H9 (cell line): ENCODE results near the gene PDPN. TPM values are rescaled to one million over a fixed set of nuclear protein-coding genes. Genes with fewer than 3 reads are reported as not detected.

Experiments used
- DNase-seq: peaks from one replicate; pipeline ENCODE4 v3.0.0-alpha.2; 2017
- H2AFZ ChIP-seq: one replicate; pipeline ENCODE4 v1.6.1; 2013; ENCODE audit warnings: mild to moderate bottlenecking, low read length, control low read depth, moderate library complexity
- H2AK5ac ChIP-seq: 2 replicates; pipeline ENCODE4 v1.6.1; 2013; ENCODE audit warnings: low read length, control low read depth, mixed read lengths; ENCODE audit not compliant: insufficient read length
- H2BK120ac ChIP-seq: one replicate; pipeline ENCODE4 v1.6.1; 2013; ENCODE audit warnings: low read depth, mild to moderate bottlenecking, low read length, control low read depth, inconsistent platforms; ENCODE audit not compliant: poor library complexity, severe bottlenecking
- H2BK12ac ChIP-seq: 2 replicates; pipeline ENCODE4 v1.6.1; 2013; ENCODE audit warnings: low read length, control low read depth, mixed read lengths, low read depth; ENCODE audit not compliant: insufficient read length
- H2BK15ac ChIP-seq: 2 replicates; pipeline ENCODE4 v1.6.1; 2013; ENCODE audit warnings: low read depth, low read length, control low read depth
- H2BK20ac ChIP-seq: one replicate; pipeline ENCODE4 v1.6.1; 2013; ENCODE audit warnings: low read depth, mild to moderate bottlenecking, low read length, control low read depth, inconsistent platforms; ENCODE audit not compliant: poor library complexity, severe bottlenecking
- H2BK5ac ChIP-seq: 2 replicates; pipeline ENCODE4 v1.6.1; 2013; ENCODE audit warnings: low read length, control low read depth, mixed read lengths; ENCODE audit not compliant: insufficient read length
- H3K14ac ChIP-seq: 2 replicates; pipeline ENCODE4 v1.6.1; 2013; ENCODE audit warnings: low read length, control low read depth; ENCODE audit not compliant: insufficient read depth
- H3K18ac ChIP-seq: 2 replicates; pipeline ENCODE4 v1.6.1; 2013; ENCODE audit warnings: low read depth, mild to moderate bottlenecking, mixed read lengths, low read length, control low read depth; ENCODE audit not compliant: insufficient read length
- H3K23ac ChIP-seq: 2 replicates; pipeline ENCODE4 v1.6.1; 2013; ENCODE audit warnings: low read length, control low read depth, mixed read lengths, low read depth; ENCODE audit not compliant: insufficient read length
- H3K23me2 ChIP-seq: 2 replicates; pipeline ENCODE4 v1.6.1; 2013; ENCODE audit warnings: low read depth, mild to moderate bottlenecking, mixed read lengths, low read length, control low read depth; ENCODE audit not compliant: insufficient read length, poor library complexity, severe bottlenecking
- H3K27ac ChIP-seq: 2 replicates; pipeline ENCODE4 v1.5.1; 2013; ENCODE audit warnings: low read length, control low read depth, mixed read lengths, low read depth; ENCODE audit not compliant: insufficient read length
- H3K27me3 ChIP-seq: 2 replicates; pipeline ENCODE4 v1.6.1; 2013; ENCODE audit warnings: low read length, control low read depth, inconsistent platforms; ENCODE audit not compliant: insufficient read depth
- H3K4ac ChIP-seq: 2 replicates; pipeline ENCODE4 v1.6.1; 2013; ENCODE audit warnings: low read depth, mild to moderate bottlenecking, control low read depth, inconsistent platforms, low read length, moderate library complexity
- H3K4me1 ChIP-seq: 2 replicates; pipeline ENCODE4 v1.6.1; 2013; ENCODE audit warnings: low read length, control low read depth, inconsistent platforms; ENCODE audit not compliant: insufficient read depth
- H3K4me2 ChIP-seq: 2 replicates; pipeline ENCODE4 v1.6.1; 2013; ENCODE audit warnings: low read length, control low read depth, mixed read lengths; ENCODE audit not compliant: insufficient read length, insufficient read depth
- H3K56ac ChIP-seq: 2 replicates; pipeline ENCODE4 v1.6.1; 2013; ENCODE audit warnings: low read depth, mild to moderate bottlenecking, mixed read lengths, low read length, control low read depth; ENCODE audit not compliant: insufficient read length
- H3K79me1 ChIP-seq: 2 replicates; pipeline ENCODE4 v1.6.1; 2013; ENCODE audit warnings: low read depth, mild to moderate bottlenecking, moderate library complexity, low read length, control low read depth, inconsistent platforms; ENCODE audit not compliant: insufficient read depth, poor library complexity, severe bottlenecking
- H3K79me2 ChIP-seq: 2 replicates; pipeline ENCODE4 v1.6.1; 2013; ENCODE audit warnings: low read length, control low read depth, inconsistent platforms; ENCODE audit not compliant: insufficient read depth
- H3K9ac ChIP-seq: 2 replicates; pipeline ENCODE4 v1.6.1; 2013; ENCODE audit warnings: low read length, control low read depth, mixed read lengths; ENCODE audit not compliant: insufficient read length; ENCODE audit errors: extremely low read depth
- H3K9me3 ChIP-seq: one replicate; pipeline ENCODE4 v1.6.1; 2013; ENCODE audit warnings: low read depth, low read length, inconsistent platforms; ENCODE audit not compliant: control insufficient read depth
- H3T11ph ChIP-seq: one replicate; pipeline ENCODE4 v1.6.1; 2013; ENCODE audit warnings: mild to moderate bottlenecking, low read length, control low read depth, inconsistent platforms
- H4K20me1 ChIP-seq: one replicate; pipeline ENCODE4 v1.6.1; 2013; ENCODE audit not compliant: control insufficient read depth, insufficient read length, insufficient read depth
- H4K5ac ChIP-seq: 2 replicates; pipeline ENCODE4 v1.6.1; 2013; ENCODE audit warnings: low read depth, mild to moderate bottlenecking, mixed read lengths, low read length, control low read depth; ENCODE audit not compliant: insufficient read length
- H4K8ac ChIP-seq: replicated peaks from 2 replicates; pipeline ENCODE4 v1.6.1; 2013; ENCODE audit warnings: low read length, control low read depth, mixed read lengths, low read depth; ENCODE audit not compliant: insufficient read length
- H4K91ac ChIP-seq: 2 replicates; pipeline ENCODE4 v1.6.1; 2013; ENCODE audit warnings: low read depth, mild to moderate bottlenecking, moderate library complexity, mixed read lengths, low read length, control low read depth; ENCODE audit not compliant: insufficient read length
- H3K27ac Mint-ChIP-seq, 3 experiments: 2 replicates in 2 of 3; 3 replicates in 1 of 3; pipeline ENCODE4 v1.8.0; 2020 to 2021; ENCODE audit warnings: mixed read lengths in 3 of 3, mild to moderate bottlenecking in 1 of 3, moderate library complexity in 1 of 3
- H3K27me3 Mint-ChIP-seq: 2 replicates; pipeline ENCODE4 v1.8.0; 2021; ENCODE audit warnings: low read depth, mild to moderate bottlenecking, moderate library complexity, mixed read lengths
- H3K36me3 Mint-ChIP-seq, 3 experiments: 2 replicates in 2 of 3; 3 replicates in 1 of 3; pipeline ENCODE4 v1.8.0; 2020 to 2021; ENCODE audit warnings: low read depth in 3 of 3, mixed read lengths in 3 of 3; ENCODE audit not compliant: insufficient read depth in 1 of 3
- H3K4me1 Mint-ChIP-seq, 2 experiments: 2 replicates each; pipeline ENCODE4 v1.8.0; 2020; ENCODE audit warnings: mixed read lengths in 2 of 2
- H3K4me3 Mint-ChIP-seq, 2 experiments: 2 replicates in 1 of 2; 3 replicates in 1 of 2; pipeline ENCODE4 v1.8.0; 2020 to 2021; ENCODE audit warnings: mild to moderate bottlenecking in 2 of 2, mixed read lengths in 2 of 2, moderate library complexity in 1 of 2
- H3K9me3 Mint-ChIP-seq, 2 experiments: 2 replicates in 1 of 2; 3 replicates in 1 of 2; pipeline ENCODE4 v1.8.0; 2020; ENCODE audit warnings: mild to moderate bottlenecking in 2 of 2, mixed read lengths in 2 of 2, moderate library complexity in 1 of 2
- WGBS: extraction: QIAGEN DNeasy Blood & Tissue Kit; methylation state at CpG from one replicate; pipeline ENCODE4 v1.1.7; 2013; ENCODE audit warnings: missing lambda C conversion rate, low lambda C conversion rate, mixed read lengths; ENCODE audit not compliant: insufficient read length; ENCODE audit errors: extremely low coverage; 5-methylcytosine and 5-hydroxymethylcytosine counted together
- total RNA-seq: library from RNA; stranded (reverse); gene quantifications from 2 replicates; pipeline ENCODE4 v1.2.1, GENCODE V29; 2021
- TF ChIP-seq, protein P1 (sequence below): fragments of 200-600 bp; sonication (generic); conservative IDR thresholded peaks from 3 replicates; pipeline ENCODE4 v1.8.0; 2021; ENCODE audit warnings: antibody characterized with exemption, mild to moderate bottlenecking

PDPN gene
- total RNA-seq, 1 experiment from 2014 or later = 205 TPM

DNA sequence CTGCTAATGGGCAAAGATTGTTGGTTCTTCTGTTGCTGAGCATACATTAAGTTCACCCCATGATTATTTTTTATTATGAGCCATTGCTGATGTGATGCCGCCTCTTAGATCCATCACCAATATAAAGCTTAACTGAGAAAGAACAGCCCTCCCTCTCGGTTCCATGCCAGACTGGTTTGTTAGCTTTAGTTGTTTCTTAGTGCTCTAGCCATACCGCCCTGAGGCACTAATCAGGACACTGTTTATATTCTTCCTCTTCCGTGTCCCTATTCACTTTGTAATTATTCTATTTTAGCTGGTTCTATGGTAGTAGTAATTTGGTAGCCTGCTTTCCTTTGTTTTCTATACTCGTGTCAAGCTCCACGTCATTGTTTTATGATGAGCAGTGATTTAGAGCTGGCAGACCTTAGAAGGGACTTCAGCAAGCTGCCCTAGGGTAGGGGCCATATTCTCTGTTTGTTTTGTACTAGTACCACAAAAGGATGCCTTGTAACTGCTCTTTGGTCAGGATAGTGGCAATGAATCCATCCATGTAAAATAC is 27.3 kb upstream of the PDPN start:
- H3K27me3 ChIP-seq = no peaks in the 10 kb centered on the region
- no peaks in the 10 kb centered on the region for H3K23me2 ChIP-seq
- no peak overlapping the region for H3K4me2 ChIP-seq
- H3K9me3 Mint-ChIP-seq = no peaks in the 10 kb centered on the region
- H3K4ac ChIP-seq = no peak overlapping the region
- H3K9me3 ChIP-seq = no peaks in the 10 kb centered on the region
- H2AFZ ChIP-seq = no peak overlapping the region
- no peak overlapping the region for H2BK12ac ChIP-seq
- no peak overlapping the region for H4K91ac ChIP-seq
- no peak overlapping the region for H3K14ac ChIP-seq
- H3K9ac ChIP-seq = no peak overlapping the region
- no peak overlapping the region for H3T11ph ChIP-seq
- H4K20me1 ChIP-seq = no peaks in the 10 kb centered on the region
- no peaks in the 10 kb centered on the region for H3K79me2 ChIP-seq
- no peak overlapping the region for H3K56ac ChIP-seq
- H2BK120ac ChIP-seq = no peak overlapping the region
- no peak overlapping the region for H3K4me3 Mint-ChIP-seq
- H2BK20ac ChIP-seq = no peak overlapping the region
- peaks cover 7% of the 10 kb centered on the region for H3K27me3 Mint-ChIP-seq
- no peak overlapping the region for H3K23ac ChIP-seq
- H3K79me1 ChIP-seq = no peaks in the 10 kb centered on the region
- no peaks in the 10 kb centered on the region for H3K36me3 Mint-ChIP-seq
- H2AK5ac ChIP-seq = no peak overlapping the region
- no peak overlapping the region for H4K8ac ChIP-seq
- TF ChIP-seq, protein P1, sequence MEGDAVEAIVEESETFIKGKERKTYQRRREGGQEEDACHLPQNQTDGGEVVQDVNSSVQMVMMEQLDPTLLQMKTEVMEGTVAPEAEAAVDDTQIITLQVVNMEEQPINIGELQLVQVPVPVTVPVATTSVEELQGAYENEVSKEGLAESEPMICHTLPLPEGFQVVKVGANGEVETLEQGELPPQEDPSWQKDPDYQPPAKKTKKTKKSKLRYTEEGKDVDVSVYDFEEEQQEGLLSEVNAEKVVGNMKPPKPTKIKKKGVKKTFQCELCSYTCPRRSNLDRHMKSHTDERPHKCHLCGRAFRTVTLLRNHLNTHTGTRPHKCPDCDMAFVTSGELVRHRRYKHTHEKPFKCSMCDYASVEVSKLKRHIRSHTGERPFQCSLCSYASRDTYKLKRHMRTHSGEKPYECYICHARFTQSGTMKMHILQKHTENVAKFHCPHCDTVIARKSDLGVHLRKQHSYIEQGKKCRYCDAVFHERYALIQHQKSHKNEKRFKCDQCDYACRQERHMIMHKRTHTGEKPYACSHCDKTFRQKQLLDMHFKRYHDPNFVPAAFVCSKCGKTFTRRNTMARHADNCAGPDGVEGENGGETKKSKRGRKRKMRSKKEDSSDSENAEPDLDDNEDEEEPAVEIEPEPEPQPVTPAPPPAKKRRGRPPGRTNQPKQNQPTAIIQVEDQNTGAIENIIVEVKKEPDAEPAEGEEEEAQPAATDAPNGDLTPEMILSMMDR = no peak
- H3K4me1 ChIP-seq = no peaks in the 10 kb centered on the region
- no peak overlapping the region for H3K27ac ChIP-seq
- no peaks in the 10 kb centered on the region for H3K4me1 Mint-ChIP-seq
- WGBS = no CpG with 5 or more reads among the region's 6 CpGs
- H3K18ac ChIP-seq = no peak overlapping the region
- no peak overlapping the region for H2BK15ac ChIP-seq
- no peak for DNase-seq
- no peak overlapping the region for H3K27ac Mint-ChIP-seq
- no peak overlapping the region for H2BK5ac ChIP-seq
- no peak overlapping the region for H4K5ac ChIP-seq
